ENCODE data around the gene RPS16.

RPS16 gene

DNA sequence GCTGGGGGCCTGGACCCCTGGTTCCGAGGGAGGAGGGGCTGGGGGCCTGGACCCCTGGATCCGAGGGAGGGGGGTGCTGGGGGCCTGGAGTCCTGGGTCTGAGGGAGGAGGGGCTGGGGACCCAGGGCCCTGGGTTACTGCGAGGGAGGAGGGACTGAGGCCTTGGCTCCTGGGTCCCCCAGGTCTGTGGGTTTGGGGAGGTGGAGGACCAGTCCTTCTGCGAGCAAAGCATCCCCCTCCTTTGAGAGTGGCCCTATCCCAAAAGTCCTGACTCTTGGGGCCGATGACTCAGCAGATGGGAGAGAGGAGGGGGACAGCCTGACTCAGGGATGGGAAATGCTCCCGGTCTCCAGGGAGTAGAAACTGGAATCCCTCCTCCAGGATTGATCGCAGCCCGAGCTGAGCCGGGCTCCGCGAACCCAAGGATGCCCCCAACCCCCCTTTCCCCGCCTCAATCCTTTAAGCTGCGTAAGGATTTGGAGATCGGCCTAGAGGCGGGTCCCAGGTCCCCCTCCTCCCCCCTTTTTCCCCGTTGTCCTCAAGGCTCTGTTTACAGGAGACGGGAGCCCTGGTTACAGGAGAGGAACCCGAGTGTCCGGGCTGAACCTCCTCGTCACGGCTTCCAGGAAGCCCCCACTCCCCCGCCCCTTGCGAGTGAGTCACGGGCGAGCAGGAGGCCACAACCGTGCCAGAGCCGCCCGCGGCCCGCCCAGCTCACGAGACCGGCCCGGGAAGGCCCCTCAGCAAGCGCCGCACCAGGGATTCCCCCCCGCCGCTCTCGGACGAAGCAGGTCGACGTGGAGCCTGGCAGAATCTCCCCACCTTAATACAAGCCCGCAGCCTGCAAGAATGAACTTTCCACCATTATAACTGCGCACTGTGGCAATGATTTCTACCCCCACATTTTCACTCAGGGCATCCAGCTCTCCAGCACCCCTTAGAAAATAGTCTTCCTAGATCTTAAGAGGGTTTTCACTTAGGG lies 32.1 kb downstream of the RPS16 start:
- Histone ChIP-seq H3K4me1 (ENCODE audit: control insufficient read depth, insufficient read depth, low read length) (peaks cover 48% of the 10 kb centered on the region), H3K9ac (ENCODE audit: low read length) (peak overlapping the region; percentile 94), H3K4me3 (ENCODE audit: low read depth, low read length) (peak overlapping the region; percentile 65), H3K27ac (ENCODE audit: low read depth, low read length) (peak overlapping the region; percentile 97), H3K9me3 (ENCODE audit: control insufficient read depth, insufficient read depth, low read depth, low read length) (no peaks in the 10 kb centered on the region), H3K36me3 (ENCODE audit: control insufficient read depth, insufficient read depth, low read length) (peaks cover 4% of the 10 kb centered on the region; the same call in 1 of the 2 replicates), H3K27me3 (ENCODE audit: control insufficient read depth, insufficient read depth, low read length) (no peaks in the 10 kb centered on the region)

DNA sequence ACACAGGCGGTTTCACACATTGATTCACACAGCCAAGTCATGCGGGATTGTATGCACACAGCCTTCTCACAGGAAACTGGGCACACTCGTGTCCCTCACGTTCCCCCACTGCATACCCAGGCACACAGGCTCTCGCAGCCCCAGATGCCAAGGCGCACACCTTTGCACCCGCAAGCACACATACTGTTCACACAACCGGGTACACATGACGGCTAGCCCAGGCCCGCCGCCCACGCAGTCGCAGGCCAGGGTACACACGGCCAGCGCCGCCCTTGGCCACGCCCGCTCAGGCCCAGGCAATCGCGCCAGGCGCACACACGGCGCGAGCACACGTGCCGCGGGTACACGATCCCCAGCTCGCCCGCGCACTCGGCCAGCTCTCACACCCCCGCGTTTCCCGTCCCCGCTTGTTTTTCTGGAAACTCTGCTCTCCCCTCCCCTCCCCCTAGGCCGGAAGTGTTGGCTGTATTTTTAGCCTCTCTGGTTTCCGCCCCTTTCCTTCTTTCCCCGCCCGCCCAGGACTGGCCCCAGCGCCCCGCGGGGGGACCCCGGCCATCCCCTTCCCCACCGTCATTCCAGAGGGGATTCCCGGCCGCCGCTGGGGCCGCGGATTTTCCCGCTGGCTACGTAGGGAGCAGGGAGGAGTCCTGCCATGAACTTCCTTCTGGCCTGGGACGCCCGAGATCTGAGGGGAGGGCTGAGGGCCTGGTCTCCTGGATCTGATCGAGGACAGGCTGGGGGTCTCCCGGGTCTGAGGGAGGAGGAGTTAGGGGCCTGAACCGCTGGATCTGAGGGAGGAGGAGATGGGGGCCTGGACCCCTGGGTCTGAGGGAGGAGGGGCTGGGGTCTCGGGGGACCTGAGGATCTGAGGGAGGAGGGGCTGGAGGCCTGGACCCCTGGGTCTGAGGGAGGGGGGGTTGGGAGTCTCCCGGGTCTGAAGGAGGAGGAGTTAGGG lies 33.1 kb downstream of the RPS16 start:
- Histone ChIP-seq H3K4me3 (ENCODE audit: low read depth, low read length) (peak overlapping the region; percentile 65), H3K9ac (ENCODE audit: low read length) (peak overlapping the region; percentile 94), H3K36me3 (ENCODE audit: control insufficient read depth, insufficient read depth, low read length) (peaks cover 6% of the 10 kb centered on the region; the same call in 1 of the 2 replicates), H3K4me1 (ENCODE audit: control insufficient read depth, insufficient read depth, low read length) (peaks cover 48% of the 10 kb centered on the region), H3K27me3 (ENCODE audit: control insufficient read depth, insufficient read depth, low read length) (no peaks in the 10 kb centered on the region), H3K27ac (ENCODE audit: low read depth, low read length) (peak overlapping the region; percentile 97), H3K9me3 (ENCODE audit: control insufficient read depth, insufficient read depth, low read depth, low read length) (no peaks in the 10 kb centered on the region)

DNA sequence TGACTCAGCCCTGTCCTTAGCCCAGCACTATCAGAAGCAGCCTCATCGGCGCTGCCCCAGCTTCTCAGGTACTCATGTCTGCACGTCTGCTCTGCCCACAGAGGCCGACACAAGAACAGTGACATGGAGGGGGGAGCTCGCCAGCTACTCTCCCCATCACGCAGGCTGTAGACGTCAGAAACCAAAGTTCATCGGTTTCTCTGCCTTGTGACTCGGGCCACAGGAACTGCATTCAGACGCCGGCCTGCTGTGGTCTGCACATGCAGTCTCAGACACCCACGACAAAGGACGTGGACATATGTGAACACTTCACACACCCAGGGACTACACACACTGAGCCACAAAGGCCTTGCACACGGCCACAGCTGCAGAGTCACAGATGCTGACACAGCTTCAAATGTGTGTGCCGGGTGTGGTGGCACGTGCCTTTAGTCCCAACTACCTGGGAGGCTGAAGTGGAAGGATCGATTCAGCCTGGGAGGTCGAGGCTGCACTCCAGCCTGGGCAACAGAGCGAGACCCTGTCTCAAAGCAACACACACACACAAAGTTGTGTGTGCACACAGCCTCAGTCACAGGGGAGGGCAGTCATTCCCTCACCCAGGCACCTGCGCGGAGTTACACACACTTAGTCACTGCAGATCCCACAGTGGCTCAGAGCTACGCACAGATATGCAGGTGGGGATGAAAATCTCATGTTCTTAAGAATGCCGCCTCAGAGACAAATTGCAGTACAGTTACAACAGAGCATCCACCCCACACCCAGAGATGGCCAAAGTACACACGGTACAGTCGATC lies 34.0 kb downstream of the RPS16 start:
- Histone ChIP-seq H3K4me1 (ENCODE audit: control insufficient read depth, insufficient read depth, low read length) (peaks cover 48% of the 10 kb centered on the region), H3K27me3 (ENCODE audit: control insufficient read depth, insufficient read depth, low read length) (no peaks in the 10 kb centered on the region), H3K9ac (ENCODE audit: low read length) (peak overlapping the region; percentile 94), H3K4me3 (ENCODE audit: low read depth, low read length) (peak overlapping the region; percentile 65), H3K27ac (ENCODE audit: low read depth, low read length) (peak overlapping the region; percentile 97; the same call in 1 of the 2 replicates), H3K9me3 (ENCODE audit: control insufficient read depth, insufficient read depth, low read depth, low read length) (no peaks in the 10 kb centered on the region), H3K36me3 (ENCODE audit: control insufficient read depth, insufficient read depth, low read length) (peaks cover 11% of the 10 kb centered on the region)

DNA sequence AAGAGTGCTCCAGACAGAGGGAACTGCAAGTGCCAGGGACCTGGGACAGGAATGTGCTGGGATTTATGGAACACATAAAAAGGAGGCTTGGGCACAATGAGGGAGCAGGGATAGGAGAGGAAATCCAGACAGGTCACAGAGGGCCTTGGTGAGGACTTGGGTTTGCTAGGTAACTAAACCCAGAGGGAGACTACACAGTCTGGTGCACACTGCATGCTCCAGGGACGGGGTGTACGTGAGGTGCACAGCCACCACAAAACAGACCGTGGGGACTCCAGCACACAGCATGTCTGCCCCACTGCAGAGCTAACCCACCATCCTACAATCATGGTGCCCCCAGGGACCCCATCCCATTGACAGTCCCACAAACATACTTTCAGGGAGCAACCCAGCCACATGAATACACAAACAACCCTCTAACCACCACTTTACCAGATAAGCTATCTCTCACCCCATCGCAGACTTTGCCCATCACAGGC lies 34.6 kb downstream of the RPS16 start:
- H3K27ac ChIP-seq (ENCODE audit: low read depth, low read length): peak overlapping the region; percentile 10; the same call in 1 of the 2 replicates
- H3K9me3 ChIP-seq (ENCODE audit: control insufficient read depth, insufficient read depth, low read depth, low read length): no peaks in the 10 kb centered on the region
- peaks cover 11% of the 10 kb centered on the region for H3K36me3 ChIP-seq (ENCODE audit: control insufficient read depth, insufficient read depth, low read length)
- no peaks in the 10 kb centered on the region for H3K27me3 ChIP-seq (ENCODE audit: control insufficient read depth, insufficient read depth, low read length)
- H3K9ac ChIP-seq (ENCODE audit: low read length): peak overlapping the region; percentile 94
- H3K4me3 ChIP-seq (ENCODE audit: low read depth, low read length): no peak overlapping the region
- H3K4me1 ChIP-seq (ENCODE audit: control insufficient read depth, insufficient read depth, low read length): peaks cover 45% of the 10 kb centered on the region

DNA sequence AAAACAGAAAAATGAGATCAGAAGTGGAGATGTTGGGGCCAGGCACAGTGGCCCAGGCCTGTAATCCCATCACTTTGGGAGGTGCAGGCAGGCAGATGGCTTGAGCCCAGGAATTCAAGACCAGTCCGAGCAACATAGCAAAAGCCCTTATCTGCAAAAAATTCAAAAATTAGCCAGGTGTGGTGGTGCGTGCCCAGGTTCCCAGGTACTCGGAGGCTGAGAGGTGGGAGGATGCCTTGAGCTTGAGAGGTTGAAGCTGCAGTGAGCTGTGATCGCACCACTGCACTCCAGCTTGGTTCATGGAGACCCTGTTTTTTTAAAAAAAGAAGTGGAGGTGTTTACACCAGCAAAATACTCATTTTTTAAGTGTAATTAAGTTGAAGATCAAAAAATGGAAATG lies 35.7 kb downstream of the RPS16 start:
- Histone ChIP-seq H3K4me1 (ENCODE audit: control insufficient read depth, insufficient read depth, low read length) (peaks cover 37% of the 10 kb centered on the region), H3K4me3 (ENCODE audit: low read depth, low read length) (no peak overlapping the region), H3K27me3 (ENCODE audit: control insufficient read depth, insufficient read depth, low read length) (no peaks in the 10 kb centered on the region), H3K36me3 (ENCODE audit: control insufficient read depth, insufficient read depth, low read length) (peaks cover 17% of the 10 kb centered on the region), H3K27ac (ENCODE audit: low read depth, low read length) (no peak overlapping the region), H3K9ac (ENCODE audit: low read length) (no peak overlapping the region), H3K9me3 (ENCODE audit: control insufficient read depth, insufficient read depth, low read depth, low read length) (no peaks in the 10 kb centered on the region)

DNA sequence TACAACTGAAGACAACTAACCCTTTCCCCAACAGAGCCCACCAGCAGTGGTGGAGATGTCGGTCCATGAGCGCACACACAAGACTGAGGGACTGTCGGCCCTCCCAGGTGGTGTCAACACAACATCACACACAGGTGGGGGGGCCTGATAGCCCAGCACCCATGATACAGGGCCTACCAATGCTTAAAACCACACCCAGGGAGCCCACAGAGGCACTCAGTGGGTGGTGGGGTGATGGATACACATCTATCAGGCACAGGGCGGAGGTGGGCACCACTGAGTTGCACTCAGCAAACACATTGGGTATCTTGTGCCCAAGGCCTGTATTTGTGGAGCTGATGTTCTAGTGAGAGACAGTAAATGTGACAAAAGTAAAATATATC lies 36.1 kb downstream of the RPS16 start:
- Histone ChIP-seq H3K9me3 (ENCODE audit: control insufficient read depth, insufficient read depth, low read depth, low read length) (no peaks in the 10 kb centered on the region), H3K36me3 (ENCODE audit: control insufficient read depth, insufficient read depth, low read length) (peaks cover 21% of the 10 kb centered on the region), H3K27me3 (ENCODE audit: control insufficient read depth, insufficient read depth, low read length) (no peaks in the 10 kb centered on the region), H3K4me3 (ENCODE audit: low read depth, low read length) (no peak overlapping the region), H3K9ac (ENCODE audit: low read length) (no peak overlapping the region), H3K27ac (ENCODE audit: low read depth, low read length) (no peak overlapping the region), H3K4me1 (ENCODE audit: control insufficient read depth, insufficient read depth, low read length) (peaks cover 33% of the 10 kb centered on the region)

DNA sequence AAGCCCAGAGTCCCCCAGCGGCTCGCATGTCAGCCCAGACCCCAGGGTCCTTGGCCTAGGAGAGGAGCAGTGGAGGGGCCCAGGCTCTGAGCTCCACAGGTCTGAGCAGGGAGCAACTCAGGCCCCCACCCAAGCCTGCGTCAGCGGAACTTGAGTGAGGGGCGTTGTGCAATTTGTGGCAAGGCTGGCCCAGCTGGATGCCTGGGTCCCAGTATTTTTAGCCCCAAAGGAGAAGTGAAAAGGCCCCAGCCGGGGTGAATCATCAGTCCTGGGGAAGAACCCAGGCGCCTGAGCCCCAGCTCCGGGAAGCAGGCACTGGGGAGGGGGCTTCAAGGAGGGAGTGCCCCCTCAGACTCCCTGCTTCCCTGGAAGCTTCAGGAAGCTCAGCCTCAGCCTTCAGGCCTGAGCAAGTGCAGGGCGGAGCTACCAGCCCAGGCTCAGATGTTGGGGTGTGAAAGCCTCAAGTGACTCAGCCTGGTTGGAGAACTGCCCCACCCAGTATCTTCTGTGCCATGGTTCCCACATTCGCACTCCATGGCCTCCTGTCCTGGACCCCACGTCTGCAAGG lies 37.4 kb downstream of the RPS16 start:
- no peak overlapping the region for H3K4me3 ChIP-seq (ENCODE audit: low read depth, low read length)
- H3K27ac ChIP-seq (ENCODE audit: low read depth, low read length): peak overlapping the region; percentile 41; the same call in 1 of the 2 replicates
- no peaks in the 10 kb centered on the region for H3K9me3 ChIP-seq (ENCODE audit: control insufficient read depth, insufficient read depth, low read depth, low read length)
- H3K36me3 ChIP-seq (ENCODE audit: control insufficient read depth, insufficient read depth, low read length): peaks cover 29% of the 10 kb centered on the region
- no peaks in the 10 kb centered on the region for H3K27me3 ChIP-seq (ENCODE audit: control insufficient read depth, insufficient read depth, low read length)
- H3K4me1 ChIP-seq (ENCODE audit: control insufficient read depth, insufficient read depth, low read length): peaks cover 28% of the 10 kb centered on the region
- H3K9ac ChIP-seq (ENCODE audit: low read length): peak overlapping the region; percentile 9

DNA sequence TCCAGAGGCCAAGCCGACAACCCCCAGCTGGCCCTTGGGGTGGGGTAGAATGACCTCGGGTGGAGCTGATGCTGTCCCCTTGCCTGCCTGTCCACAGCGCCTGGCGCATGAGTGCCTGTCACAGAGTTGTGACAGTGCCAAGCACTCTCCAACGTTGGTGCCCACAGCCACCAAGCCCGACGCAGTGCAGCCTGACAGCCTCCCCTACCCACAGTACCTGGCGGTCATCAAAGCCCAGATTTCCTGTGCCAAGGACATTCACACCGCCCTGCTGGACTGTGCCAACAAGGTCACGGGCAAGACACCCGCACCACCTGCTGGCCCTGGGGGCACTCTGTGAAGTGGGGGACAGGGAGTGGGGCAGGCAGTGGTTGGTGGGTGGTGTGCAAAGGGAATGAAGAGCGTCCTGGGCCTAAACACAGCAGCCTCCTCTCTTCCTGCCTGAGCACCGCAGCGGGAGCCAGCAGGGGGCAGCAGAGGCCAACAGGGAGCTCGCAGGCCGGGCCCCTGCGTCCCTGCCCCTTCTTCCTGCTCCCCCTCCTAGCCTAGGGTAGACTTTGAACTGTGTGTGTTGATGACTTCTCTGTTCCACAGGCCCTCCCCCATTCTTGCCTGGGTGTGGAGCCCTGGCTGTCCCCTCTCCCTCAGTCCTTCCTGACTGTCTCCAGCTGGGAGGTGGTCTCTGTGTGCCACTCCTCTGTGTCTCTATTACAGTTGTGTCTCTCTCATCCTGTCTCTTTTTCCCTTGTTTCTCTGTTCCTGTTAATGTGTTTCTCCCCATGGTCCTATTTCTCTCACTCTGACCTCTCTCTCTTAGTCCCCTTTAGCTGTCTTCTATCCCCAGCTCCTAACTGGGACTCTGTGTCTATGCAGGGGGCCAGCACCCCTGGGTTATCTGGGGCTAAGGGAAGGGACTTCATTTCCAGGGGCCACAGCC lies 38.1 kb downstream of the RPS16 start:
- peak overlapping the region; percentile 41; the same call in 1 of the 2 replicates for H3K27ac ChIP-seq (ENCODE audit: low read depth, low read length)
- peaks cover 31% of the 10 kb centered on the region for H3K36me3 ChIP-seq (ENCODE audit: control insufficient read depth, insufficient read depth, low read length)
- H3K4me1 ChIP-seq (ENCODE audit: control insufficient read depth, insufficient read depth, low read length): peaks cover 28% of the 10 kb centered on the region
- H3K9ac ChIP-seq (ENCODE audit: low read length): peak overlapping the region; percentile 9
- no peaks in the 10 kb centered on the region for H3K9me3 ChIP-seq (ENCODE audit: control insufficient read depth, insufficient read depth, low read depth, low read length)
- no peaks in the 10 kb centered on the region for H3K27me3 ChIP-seq (ENCODE audit: control insufficient read depth, insufficient read depth, low read length)
- 0 out of 2 replicates have a peak overlapping the region, but pooled peaks have one; percentile 13 for H3K4me3 ChIP-seq (ENCODE audit: low read depth, low read length)

DNA sequence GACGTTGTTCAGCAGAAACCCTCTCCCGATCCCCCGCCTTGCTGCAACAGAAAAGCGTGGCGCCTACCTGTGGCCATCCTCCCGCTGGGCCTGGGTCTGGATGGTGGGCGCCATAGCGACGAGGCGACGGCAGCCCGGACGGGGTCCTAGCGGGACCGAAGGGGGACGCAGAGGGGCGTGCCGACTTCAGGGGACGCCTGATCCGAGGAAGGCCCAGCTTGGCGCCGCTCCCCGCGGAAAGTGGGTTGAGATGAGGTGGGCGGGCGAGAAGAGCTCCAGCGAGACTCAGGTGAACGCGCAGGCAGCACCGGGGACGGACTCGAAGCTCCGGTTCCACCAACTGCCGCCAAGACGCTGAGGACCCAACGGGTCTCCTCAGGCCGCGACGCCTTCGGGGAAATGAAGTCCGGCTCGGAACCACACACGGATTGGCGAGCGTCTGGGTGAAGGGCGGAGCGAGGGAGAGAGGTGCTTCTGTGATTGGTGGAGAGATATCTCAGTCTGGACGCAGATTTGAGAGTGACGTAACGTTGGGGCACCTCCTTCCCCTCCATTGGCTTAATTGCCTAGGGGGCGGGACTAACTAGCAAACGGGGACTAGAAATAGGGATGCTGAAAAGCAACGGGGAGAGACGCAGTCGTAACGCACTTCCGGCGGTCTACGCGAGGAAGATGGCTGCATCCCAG lies 44.9 kb downstream of the RPS16 start, which contains the start of the genes MED29 and PAF1:
TSS of gene MED29 (plus strand) at position 628 of the 687 bp plus-strand sequence. CDS start at position 673, 45 bp downstream.
TSS of gene PAF1 (minus strand) at position 356 of the 687 bp plus-strand sequence. CDS start at position 114, 242 bp downstream.
- H3K36me3 ChIP-seq (ENCODE audit: control insufficient read depth, insufficient read depth, low read length): peaks cover 56% of the 10 kb centered on the region
- peak within 1 kb of the TSS; percentile 85 for H3K27ac ChIP-seq (ENCODE audit: low read depth, low read length)
- peak within 1 kb of the TSS; percentile 88 for H3K4me3 ChIP-seq (ENCODE audit: low read depth, low read length)
- H3K27me3 ChIP-seq (ENCODE audit: control insufficient read depth, insufficient read depth, low read length): no peaks in the 10 kb centered on the region
- H3K4me1 ChIP-seq (ENCODE audit: control insufficient read depth, insufficient read depth, low read length): peaks cover 5% of the 10 kb centered on the region; the same call in 1 of the 2 replicates
- H3K9me3 ChIP-seq (ENCODE audit: control insufficient read depth, insufficient read depth, low read depth, low read length): no peaks in the 10 kb centered on the region
- peak within 1 kb of the TSS; percentile 93 for H3K9ac ChIP-seq (ENCODE audit: low read length)
